Measurements from ENCODE around the gene PSMC3IP. TPM values are rescaled to one million over a fixed set of nuclear protein-coding genes. Genes with fewer than 3 reads are reported as not detected.
"Not testable (repeated sequence)": the region's sequence is repeated elsewhere in the genome, so short reads cannot be mapped to it uniquely, and the experiment has no call there.

The PSMC3IP gene
- total RNA-seq, 4 donors from 2014 or later: 4.9 to 9.0 (median 7.4) TPM

DNA sequence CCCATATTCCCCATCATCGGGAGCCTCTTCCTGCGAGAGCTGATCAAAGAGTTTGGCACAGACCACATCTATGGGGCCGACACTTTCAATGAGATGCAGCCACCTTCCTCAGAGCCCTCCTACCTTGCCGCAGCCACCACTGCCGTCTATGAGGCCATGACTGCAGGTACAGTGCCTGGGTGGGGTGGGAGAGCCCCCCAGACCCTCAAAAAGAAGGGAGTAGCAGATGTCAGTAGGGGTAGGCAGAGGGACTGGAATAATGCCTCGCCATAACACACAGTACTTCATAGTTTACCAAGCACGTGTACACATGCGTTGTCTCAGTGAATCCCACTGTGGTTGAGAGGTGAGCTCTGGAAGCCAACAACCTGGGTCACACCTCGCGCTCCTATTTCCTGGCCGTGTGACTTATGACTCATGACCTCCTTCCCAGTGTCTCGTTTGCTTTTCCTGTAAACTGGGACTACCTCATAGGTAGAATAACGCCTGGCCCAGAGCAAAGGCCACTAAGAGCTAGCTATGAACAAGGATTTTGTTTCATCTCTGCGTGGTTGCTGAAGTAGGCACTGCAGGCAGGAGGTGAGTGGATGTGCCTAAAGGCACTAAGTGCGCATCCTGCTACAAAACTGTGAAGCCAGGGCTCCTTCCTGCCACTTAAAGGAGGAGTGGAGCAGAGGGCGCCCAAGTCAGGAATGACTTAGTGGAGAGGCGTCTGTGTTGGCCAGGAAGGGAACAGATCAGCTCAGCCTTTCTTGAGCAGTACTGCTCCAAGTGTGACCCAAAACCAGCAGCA is 36.3 kb downstream of the PSMC3IP start:
- 75 to 86% methylated on average over 17 of the region's 17 CpGs for WGBS, 2 donors
- DNase-seq (ENCODE audit: low spot score in 2 of 2): no peak
- no peak overlapping the region for H3K4me3 ChIP-seq
- TF ChIP-seq POLR2A (IDR thresholded peaks at IDR 0.05) (no peak), EP300 (IDR thresholded peaks at IDR 0.05) (no peak)
- TF ChIP-seq, protein P1, sequence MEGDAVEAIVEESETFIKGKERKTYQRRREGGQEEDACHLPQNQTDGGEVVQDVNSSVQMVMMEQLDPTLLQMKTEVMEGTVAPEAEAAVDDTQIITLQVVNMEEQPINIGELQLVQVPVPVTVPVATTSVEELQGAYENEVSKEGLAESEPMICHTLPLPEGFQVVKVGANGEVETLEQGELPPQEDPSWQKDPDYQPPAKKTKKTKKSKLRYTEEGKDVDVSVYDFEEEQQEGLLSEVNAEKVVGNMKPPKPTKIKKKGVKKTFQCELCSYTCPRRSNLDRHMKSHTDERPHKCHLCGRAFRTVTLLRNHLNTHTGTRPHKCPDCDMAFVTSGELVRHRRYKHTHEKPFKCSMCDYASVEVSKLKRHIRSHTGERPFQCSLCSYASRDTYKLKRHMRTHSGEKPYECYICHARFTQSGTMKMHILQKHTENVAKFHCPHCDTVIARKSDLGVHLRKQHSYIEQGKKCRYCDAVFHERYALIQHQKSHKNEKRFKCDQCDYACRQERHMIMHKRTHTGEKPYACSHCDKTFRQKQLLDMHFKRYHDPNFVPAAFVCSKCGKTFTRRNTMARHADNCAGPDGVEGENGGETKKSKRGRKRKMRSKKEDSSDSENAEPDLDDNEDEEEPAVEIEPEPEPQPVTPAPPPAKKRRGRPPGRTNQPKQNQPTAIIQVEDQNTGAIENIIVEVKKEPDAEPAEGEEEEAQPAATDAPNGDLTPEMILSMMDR (IDR thresholded peaks at IDR 0.05): no peak
- H3K36me3 ChIP-seq: peaks cover 2 to 75% (median 9%) of the 10 kb centered on the region in 3 donors
- no peaks in the 10 kb centered on the region for H3K9me3 ChIP-seq
- H3K27ac ChIP-seq: no peak overlapping the region
- peaks cover 3 to 18% (median 9%) of the 10 kb centered on the region in 4 donors for H3K4me1 ChIP-seq
- no peaks in the 10 kb centered on the region for H3K27me3 ChIP-seq

DNA sequence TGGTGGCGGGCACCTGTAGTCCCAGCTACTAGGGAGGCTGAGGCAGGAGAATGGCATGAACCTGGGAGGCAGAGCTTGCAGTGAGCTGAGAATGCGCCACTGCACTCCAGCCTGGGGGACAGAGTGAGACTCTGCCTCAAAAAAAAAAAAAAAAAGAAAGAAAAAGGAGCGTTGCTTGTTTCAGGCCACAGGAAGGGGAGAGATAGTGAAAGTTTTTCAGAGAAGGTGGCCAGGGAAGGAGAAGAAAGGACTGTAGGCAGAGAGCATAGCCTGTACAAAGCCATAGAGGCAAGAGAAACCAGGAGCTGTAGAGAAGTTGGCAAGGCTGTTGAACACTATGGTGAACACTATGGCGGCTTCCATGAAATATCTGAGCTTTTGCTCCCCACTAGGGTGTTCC is 37.0 kb downstream of the PSMC3IP start:
- not testable (repeated sequence) for DNase-seq (ENCODE audit: low spot score in 2 of 2); H3K27ac ChIP-seq; H3K9me3 ChIP-seq; H3K27me3 ChIP-seq; H3K4me3 ChIP-seq
- H3K4me1 ChIP-seq: peaks cover 3 to 20% (median 10%) of the 10 kb centered on the region in 4 donors
- peaks cover 2 to 75% (median 9%) of the 10 kb centered on the region in 3 donors for H3K36me3 ChIP-seq
- WGBS, 2 donors: 85 to 88% methylated on average over 4 of the region's 4 CpGs

DNA sequence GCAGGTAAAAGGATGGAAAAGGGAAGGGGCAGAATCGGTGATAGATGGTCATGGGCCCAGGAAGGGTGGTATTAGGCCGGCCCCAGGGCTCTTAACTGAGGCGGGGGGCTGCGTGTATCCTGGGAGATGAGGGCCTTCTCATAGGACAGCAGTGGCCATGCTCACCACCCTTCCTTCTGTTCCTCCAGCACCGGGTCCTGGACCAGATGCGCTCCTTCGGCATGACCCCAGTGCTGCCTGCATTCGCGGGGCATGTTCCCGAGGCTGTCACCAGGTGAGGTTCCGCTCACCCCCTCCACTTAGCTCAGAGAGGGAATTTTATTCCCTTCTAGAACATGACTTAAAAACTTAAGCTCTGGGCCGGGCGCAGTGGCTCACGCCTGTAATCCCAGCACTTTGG is 39.0 kb downstream of the PSMC3IP start:
- H3K36me3 ChIP-seq: peaks cover 2 to 57% (median 9%) of the 10 kb centered on the region in 3 donors
- 95% methylated on average over 14 of the region's 14 CpGs for WGBS, 2 donors
- no peaks in the 10 kb centered on the region for H3K9me3 ChIP-seq
- H3K4me3 ChIP-seq: no peak overlapping the region
- no peak overlapping the region for H3K27ac ChIP-seq
- H3K4me1 ChIP-seq: peaks cover 3 to 28% (median 13%) of the 10 kb centered on the region in 4 donors
- no peaks in the 10 kb centered on the region for H3K27me3 ChIP-seq
- no peak for DNase-seq (ENCODE audit: low spot score in 2 of 2)
- TF ChIP-seq, protein P1 (IDR thresholded peaks at IDR 0.05): no peak
- TF ChIP-seq EP300 (IDR thresholded peaks at IDR 0.05): no peak
- TF ChIP-seq POLR2A (IDR thresholded peaks at IDR 0.05): no peak

DNA sequence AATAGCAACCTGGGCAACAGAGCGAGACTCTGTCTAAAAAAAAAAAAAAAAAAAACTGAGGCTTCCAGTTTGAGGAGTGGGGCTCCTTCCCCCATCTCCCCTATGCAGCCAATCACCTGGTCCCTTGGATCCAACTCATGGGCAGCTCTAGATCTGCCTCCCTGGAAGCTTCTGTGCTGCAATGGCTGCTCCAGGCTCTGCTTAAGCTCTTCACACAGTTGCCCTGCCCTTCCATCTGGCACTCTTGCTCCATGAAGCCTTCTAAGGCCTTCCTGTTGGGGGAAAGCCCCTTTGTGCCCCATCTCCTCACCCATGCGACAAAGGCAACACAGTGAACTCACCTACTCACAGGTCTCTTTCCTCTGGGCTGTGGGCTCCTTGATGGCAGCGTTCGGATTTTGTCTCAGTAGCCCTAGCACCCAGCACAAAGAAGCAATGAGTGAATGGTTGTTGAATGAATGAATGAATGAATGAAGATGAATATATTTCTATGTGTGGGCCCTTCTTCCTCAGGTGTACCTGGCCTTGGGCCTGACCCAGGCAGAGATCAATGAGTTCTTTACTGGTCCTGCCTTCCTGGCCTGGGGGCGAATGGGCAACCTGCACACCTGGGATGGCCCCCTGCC is 39.6 kb downstream of the PSMC3IP start:
- WGBS, 2 donors: 94 to 97% methylated on average over 5 of the region's 5 CpGs
- Histone ChIP-seq H3K9me3 (no peaks in the 10 kb centered on the region), H3K4me3 (no peak overlapping the region), H3K36me3 (peaks cover 2 to 52% (median 9%) of the 10 kb centered on the region in 3 donors), H3K27ac (no peak overlapping the region), H3K27me3 (no peaks in the 10 kb centered on the region), H3K4me1 (peaks cover 3 to 28% (median 13%) of the 10 kb centered on the region in 4 donors)
- TF ChIP-seq EP300 (IDR thresholded peaks at IDR 0.05) (no peak), POLR2A (IDR thresholded peaks at IDR 0.05) (no peak)
- TF ChIP-seq, protein P1 (IDR thresholded peaks at IDR 0.05): no peak
- DNase-seq (ENCODE audit: low spot score in 2 of 2): no peak

DNA sequence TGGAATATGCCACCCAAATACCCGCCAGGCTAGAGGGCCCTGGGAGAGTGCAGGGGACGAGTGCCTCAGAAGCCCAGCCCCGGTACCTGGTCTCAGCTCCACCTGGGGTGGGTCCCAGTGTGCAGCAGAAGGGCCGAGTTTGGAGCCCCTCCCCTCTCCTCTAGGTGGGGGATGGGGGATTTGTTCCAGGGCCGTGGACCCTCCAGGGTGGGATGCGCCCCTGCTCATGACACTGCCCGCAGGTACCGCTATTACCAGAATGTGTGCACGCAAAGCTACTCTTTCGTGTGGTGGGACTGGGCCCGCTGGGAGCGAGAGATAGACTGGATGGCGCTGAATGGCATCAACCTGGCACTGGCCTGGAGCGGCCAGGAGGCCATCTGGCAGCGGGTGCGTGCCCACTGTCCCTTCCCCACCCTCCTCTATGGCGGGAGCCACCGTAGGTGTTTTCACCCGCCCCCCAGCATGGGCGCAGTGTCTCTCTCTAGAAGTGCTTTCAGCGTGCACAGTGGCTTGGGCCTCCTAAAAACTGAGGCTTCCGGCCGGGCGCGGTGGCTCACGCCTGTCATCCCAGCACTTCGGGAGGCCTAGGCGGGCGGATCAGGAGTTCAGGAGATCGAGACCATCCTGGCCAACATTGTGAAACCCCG is 40.2 kb downstream of the PSMC3IP start:
- Histone ChIP-seq H3K9me3 (no peaks in the 10 kb centered on the region), H3K27me3 (no peaks in the 10 kb centered on the region), H3K4me3 (peak overlapping the region; percentile 43 to 82 (median 65)), H3K36me3 (peaks cover 0 to 45% (median 9%) of the 10 kb centered on the region in 3 donors), H3K4me1 (peaks cover 3 to 28% (median 13%) of the 10 kb centered on the region in 4 donors), H3K27ac (peak overlapping the region; percentile 82 to 96 (median 94))
- DNase-seq (ENCODE audit: low spot score in 2 of 2): no peak
- TF ChIP-seq POLR2A (IDR thresholded peaks at IDR 0.05): no peak
- TF ChIP-seq, protein P1 (IDR thresholded peaks at IDR 0.05): no peak
- no peak for TF ChIP-seq EP300 (IDR thresholded peaks at IDR 0.05)
- 87 to 88% methylated on average over 14 to 29 of the region's 31 CpGs for WGBS, 2 donors

All from tibial nerve (tissue), 4 donors.